ENCODE data around the gene TSPAN7.

TSPAN7 gene

DNA sequence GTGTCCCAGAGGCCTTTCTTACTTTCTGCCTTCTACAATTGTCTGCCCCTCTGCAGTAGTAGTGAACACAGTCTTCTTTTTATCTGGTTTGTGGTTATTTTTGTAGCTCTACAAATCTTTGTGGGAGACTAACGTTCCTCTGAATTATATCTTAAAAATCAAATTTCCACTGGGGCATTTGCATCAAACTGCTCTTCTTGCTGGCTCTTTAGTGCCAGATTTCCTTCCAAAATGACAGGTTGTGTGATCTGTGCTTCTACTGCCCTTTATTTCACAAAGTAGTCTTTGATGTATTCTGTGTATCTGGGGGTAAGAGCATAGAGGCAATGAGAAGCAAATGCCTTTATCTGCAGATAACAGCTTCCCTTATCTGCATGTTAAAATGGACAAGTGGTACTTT is 34.5 kb downstream of the TSPAN7 start:
- no peak for DNase-seq

DNA sequence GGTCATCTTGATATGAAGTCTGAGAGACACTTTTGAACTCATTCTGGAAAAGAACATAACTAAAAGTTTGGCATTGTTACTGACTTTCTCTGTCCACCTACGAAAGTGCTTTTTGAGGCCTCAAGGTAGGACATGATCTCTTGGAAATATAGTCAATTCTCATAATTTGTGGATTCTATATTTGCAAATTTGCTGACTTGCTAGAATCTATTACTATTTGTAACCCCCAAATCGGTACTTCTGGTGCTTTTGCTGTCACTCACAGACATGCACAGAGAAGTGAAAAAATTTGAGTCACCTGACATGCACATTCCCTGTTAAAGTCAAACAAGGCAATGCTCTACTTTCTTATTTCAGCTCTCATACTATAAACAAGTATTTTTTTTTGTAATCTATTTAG is 35.6 kb downstream of the TSPAN7 start:
- DNase-seq: no peak

DNA sequence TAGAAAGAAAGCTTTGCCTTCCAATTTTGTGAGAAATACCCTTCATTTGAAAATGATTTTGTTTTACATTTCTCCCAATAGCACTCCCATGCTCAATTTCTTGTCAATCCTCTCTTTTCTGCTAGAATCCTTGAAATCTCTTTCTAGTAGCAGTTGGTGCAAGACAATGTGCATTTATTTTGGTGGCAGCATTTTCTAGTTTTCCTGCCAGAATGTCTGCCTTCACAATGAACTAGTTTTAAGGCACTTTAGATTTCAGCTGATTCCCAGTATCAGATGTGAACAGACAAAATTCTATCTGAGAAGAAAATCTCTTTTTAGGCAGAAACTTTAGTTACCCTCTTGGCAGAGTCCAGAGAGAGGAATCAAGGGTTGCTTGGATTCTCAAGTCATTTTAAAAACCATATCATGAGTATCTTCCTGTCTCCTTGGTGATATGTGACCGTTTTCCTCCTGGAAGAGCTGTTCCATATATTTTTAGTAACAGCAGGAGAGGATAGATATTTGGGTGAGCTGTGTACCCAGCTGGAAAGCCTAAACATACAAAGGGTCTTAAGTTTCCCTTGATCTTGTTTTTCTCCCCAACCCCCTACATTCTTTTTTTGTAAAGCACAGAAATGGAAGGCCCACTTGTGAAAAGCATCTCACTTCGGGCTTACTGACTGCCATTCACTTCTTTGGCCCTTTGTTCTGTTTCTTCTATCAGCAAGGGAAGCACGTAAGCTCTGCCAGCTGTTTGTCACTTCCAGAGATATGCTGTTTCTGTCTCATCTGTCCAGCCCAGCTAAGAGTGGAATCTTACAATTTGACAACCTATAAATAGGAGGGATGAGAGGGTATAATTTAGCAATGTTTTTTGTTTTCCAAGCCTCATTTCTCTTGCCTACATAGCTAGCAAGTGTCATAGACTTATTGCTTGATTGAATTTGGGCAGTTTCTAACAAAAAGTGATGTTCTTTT is 38.7 kb downstream of the TSPAN7 start:
- DNase-seq: no peak

DNA sequence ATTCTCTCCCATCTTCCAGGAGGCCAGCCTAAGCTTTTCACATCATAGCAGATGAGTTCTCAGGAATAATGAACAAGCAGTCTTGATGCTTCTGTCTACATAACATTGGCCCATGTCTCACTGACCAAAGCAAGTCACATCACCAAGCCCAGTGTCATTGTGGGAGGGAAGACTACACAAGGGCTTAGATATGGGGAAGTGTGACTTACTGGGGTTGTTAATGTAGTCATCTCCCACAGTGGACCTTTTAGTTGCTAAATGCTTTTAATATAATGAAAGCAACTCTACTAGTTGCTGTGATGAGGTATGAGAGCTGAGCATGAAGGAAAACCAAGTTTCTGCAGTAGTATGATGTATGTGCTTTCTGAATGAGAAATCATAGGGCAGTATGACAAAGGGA is 40.5 kb downstream of the TSPAN7 start:
- DNase-seq: no peak

DNA sequence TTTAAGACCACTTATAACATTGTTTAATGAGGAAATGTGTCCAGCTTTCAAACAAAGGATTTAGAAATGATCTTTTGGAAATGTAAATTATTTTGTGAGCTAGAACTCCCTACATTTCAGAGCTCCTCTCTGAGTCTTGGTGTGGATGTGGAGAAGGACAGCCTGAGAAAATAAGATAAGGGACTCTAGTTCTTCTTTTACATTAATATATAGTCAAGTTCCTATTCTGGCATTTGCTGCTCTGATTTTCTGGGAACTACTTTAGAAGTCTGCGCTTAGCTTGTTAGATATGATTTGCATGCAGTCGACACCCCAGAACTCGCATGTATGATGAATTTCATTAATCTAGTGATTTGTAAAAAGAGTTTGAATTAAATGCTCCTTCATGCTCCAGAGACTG is 45.5 kb downstream of the TSPAN7 start:
- DNase-seq: no peak

DNA sequence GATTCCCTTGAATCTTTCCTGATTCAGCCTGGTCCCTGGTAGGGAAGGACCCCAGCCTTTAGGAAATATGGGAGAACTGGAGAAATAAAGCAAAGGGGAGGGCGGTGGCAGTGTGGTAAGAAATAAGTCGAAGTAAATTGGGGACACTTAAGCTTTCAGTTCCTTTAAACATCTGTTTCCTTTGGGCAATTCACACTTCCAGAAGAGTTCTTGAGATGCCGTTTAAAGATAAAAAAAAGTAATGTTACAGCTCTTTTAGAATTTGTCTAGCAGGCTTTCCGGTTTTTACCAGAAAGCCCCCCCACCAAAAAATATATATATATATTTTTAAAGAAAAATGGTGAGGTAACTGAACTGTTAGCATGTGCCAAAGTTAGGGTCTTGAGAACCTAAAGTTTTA is 46.6 kb downstream of the TSPAN7 start:
- no peak for DNase-seq

DNA sequence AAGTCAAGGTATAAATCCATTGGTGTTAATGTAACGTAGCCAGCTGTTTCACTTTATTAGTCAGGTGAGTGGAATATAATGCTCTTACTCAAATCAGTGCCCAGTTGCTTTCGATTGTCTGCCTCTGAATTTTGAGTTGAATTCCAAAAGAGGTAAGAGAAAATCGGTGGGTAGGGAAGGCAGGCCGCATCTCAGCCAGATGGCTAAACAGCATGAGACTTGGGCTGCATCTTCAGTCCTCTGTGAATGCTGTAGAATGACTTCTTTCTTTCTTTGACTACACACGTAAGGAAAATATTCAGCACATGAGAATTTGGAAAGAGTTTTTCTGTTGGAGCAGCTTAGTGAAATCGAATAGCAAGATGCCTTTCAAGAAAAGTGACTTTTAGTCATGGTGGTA is 49.5 kb downstream of the TSPAN7 start:
- DNase-seq: no peak

DNA sequence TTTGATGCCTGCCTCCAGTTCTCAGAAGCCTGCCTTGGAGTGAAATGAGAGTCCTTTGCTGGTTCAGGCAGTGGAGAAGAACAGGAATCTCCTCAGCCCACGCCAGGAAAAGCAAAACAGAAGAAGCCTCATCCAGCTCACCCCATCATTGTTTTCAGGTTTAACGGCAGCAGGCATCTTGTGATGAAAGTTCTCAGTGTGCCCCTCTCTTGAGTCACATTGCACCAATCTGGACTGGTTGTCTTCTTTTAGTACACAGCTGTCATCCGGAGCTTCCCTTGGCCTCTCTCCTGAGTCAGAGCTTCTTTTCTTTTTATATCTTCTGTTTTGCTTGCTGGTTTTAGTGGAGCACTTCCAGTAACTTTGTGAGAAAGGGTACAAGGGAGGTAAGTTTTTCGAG is 50.9 kb downstream of the TSPAN7 start:
- no peak for DNase-seq

DNA sequence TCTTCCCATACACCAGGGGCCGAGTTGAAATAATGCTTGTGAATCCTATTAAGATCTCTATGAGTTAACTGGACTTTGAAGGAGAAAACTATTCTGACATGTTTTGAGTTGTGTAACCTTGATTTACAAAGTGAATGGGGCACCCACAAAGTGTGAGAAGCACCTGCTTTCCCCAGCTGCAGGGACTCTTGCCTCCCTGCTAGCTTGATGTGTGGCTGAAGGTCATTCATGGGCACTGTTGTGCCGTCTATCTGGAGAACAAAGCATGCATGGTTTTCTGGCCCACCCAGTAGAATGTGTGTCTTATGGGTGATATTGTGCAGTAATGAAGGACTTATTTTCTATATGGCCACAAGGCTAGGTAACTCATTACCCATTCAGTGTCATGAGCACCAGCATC is 53.1 kb downstream of the TSPAN7 start:
- DNase-seq: no peak

DNA sequence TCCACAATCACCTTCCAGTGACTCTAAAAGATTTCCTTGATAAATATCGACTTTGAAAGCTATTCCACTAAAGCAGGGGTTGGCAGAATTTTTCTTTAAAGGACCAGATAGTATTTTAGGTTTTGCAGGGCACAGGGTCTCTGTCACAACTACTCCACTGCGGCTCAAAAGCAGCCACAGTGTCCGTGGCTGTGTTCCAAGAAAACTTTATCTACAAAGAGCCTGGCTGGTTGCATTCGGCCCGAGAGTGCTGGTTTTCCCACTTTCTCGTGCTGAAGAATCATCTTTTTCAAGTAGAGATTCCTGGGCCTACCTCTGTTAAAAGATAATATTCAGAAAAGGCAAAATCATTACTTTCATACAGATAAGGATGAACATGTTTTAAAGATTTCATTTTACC is 55.6 kb downstream of the TSPAN7 start:
- no peak for DNase-seq

DNA sequence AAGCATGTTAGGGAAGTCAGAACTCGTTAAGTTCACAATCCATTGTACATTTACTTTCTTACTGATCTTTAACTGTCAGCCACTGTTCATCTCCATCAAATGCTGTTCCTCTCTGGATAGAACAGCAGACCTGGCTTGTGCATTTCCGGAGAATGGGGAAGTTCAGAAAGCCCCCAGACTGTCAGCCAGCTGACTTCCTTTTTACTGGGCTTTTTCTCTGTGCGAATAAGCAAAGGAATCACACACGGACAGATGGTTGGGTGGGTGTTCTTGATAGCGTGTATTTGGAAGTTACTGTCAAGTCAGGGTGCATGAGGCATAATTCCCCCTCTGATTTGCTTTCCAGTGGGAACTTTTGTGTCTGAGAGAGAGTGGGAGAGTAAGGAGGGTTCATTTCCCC is 56.8 kb downstream of the TSPAN7 start:
- no peak for DNase-seq

DNA sequence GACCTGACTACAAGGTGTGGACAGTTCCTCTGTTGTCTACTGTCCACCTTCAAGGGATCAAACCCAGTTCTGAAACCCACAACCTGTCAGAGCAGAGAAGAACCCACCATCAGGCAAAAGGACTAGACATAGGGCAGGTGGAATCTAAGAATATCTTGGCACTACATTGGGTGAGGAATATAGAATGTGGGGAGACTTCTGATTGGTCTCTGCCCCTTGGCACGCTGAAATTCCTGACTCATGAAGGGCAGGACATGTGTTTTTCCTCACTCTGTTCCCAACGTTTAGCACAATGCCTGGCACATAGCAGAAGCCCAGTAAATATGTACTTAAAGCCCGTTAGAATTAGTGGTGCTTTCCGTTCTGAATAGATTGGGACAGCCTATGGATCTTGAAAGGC is 59.3 kb downstream of the TSPAN7 start:
- DNase-seq: no peak

DNA sequence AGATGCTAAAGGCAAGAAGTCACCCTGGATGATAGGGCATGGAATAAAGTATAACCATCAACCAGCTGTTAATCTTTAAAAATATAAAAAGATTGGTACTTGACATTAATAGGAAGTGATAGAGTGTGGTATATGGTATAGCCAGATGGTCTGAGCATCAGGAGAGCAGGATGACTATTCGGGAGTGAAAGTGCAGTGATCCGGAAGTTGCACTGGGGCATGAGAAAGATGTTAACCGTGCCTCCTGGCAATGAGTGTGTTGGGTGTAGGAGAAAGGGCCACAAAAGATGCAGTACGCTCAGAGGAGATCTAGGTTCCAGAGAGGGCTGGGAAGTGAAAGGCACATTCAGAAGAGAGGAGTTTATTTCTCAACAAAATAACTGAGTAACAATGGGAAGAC is 65.0 kb downstream of the TSPAN7 start:
- DNase-seq: no peak

DNA sequence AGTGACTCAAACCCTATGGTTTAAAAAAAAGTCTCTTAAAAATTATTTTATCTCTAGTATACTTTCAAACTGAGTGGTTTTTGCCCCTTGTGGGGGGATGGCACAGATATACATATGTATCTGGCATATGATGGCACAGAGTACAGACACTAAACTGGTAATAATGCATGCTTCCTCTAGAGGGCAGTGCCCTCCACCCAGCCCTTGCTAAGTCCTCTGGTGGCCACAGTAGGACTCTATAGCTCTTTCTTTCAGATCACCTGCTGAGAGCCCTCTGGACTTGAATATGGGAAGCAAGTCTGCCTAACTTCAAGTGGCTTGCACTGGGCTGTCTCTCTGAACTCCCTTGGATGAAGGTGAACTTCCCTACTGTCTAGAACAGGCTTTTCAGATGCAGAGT is 66.3 kb downstream of the TSPAN7 start:
- no peak for DNase-seq

DNA sequence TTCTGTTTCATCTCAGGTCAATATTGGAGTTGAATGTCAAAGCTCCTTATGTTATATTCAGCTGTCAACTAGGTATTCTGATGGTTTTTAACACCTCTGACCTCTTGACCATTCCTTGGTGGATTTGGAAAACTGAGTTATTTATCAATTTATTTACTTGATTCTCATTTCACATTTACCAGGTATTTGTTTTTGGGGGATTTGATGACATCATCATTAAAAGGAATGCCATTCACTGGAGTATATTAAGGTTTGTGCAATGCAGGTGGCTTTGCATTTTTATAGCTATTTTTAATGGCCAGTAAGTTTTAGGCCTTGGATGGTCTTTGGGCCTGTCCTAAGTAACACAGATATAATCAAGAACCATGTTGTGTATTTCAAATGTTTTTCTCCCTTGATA is 67.2 kb downstream of the TSPAN7 start:
- no peak for DNase-seq

DNA sequence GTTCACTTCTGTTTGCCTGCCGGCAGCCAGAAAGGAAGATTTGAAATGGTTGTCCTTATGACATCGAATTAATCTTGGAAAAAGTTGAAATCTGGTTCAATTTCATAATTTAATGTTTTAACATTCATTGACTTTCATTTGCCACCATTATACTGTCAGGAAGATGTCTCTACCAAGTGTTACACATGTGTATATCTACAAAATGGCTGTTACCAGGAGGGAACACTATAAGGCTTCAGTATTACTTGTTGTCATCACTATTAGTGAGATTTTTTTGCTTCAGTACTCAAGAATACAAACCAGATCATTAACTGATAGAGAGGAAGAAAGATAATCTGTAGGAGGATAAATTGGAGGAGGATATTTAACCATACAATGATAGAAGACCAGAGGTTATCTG is 71.2 kb downstream of the TSPAN7 start:
- DNase-seq: no peak

DNA sequence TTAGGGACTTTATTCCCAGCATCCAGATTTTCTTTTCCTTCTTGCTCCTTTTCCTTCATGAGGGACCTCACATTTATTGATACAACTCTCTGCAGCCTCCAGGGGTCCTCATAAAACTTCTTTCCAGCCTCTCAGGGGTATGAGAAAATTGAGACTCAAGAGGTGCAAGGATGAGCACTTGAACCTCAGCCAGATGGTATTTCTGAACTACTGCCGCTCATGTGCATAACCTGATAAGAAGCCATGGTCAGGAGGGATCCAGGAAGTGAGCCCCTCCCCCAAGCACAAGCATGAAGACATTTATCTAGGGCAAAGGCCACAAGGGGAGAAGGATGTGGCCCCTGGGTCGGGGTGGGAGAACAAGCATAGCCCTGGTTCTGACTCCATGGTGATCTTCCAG is 73.3 kb downstream of the TSPAN7 start:
- no peak for DNase-seq

DNA sequence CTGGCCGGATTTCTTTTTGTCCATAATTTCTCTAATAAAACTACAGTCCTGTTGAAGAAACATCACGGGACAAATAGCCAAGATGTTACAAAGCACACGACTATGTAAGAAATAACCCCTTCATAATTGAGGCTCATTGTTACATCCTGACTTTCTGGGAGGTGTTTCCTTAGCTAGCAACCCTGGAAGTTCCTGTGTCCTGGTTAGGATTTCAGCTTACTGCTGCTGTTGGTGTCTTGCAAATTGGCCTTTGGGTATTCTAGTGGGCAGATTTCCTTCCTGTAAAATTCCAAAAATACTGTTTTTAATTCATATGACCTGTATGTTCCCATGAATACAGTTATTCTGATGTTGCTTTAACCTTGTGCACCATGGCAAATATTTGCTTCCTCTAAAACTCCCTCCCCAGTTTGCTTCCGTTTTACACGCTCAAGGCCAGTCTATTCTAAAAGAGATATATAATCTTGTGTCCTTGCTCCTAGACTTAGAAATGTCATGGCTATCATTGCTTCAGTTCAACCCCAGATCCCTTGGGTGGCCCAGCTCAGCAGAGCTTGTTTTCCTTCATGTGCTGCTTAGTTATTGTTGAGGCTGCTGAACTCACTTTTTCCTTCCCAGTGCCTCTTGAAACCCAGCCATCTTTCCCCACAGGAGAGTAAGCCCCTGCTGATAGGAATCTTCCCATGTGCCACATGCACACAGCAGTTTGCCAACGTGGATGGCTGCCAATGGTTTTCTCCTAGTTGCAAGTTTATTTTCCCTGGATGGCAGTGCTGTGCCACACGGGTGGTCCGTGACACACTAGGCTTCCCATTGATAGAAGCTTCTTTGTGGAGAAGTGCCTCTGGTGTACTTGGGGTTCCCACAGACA is 75.8 kb downstream of the TSPAN7 start:
- no peak for DNase-seq

DNA sequence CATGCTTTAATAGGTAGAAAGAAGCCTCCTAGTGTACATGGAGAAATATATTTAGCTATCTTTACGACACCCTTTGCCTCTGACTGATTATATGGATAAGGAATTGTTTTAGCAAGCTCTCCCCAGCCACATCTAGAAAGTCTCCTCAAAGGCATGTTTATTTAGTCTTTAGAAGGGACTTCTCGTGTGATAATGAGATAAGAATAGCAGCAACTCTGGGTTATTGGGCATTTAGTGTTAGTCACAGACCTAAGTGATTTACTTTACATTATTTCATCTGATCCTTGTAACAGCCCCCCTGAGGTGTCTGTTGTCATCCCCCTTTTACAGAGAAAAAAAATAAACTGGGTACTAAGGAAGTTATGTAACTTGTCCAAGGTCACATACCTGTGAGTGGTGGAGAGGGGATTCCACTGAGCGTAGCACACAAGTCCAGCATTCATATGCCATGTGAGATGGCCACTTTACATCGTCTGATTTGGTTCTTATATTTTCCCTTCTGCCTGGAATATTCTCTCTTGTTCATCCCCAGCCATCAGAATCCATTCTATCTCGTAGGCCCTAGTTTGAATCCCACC is 77.7 kb downstream of the TSPAN7 start:
- no peak for DNase-seq

DNA sequence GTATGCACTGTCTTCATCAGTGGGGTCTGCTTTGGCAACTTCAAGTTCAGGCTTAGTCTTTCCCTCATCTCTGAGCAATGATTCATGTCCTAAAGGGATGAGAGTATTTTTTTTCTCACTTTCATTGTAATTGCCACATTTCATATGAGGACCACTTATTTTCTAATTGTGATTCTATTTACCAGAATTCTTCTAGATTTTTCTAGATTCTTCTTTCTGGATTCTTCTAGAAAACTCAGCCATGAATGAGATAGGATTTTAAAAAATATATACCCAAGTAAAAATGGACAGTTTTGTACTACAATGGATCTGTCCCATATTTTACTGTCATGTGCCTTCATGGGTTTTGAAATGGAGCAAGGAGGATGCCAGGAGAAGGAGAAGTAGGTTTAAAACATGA is 78.4 kb downstream of the TSPAN7 start:
- no peak for DNase-seq

DNA sequence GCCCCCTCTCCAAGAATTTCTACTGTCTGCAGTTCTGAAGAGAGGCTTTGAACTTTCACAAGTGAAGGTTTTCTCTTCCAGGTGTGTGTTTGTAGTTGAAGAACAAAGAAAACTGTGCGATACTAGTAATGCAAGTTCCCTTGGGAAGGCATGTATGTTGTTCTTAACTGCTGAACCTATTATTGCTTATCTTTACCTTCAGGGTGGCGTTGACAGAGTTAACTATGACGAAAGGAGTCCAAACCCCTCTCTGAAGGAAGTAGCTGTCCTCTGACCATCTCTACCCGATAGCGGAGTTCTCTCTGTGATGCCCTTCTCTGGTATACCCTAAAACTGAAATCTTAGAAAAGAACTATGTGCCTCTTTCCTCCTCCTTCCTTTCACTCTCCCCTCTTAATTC is 79.9 kb downstream of the TSPAN7 start:
- DNase-seq: no peak

DNA sequence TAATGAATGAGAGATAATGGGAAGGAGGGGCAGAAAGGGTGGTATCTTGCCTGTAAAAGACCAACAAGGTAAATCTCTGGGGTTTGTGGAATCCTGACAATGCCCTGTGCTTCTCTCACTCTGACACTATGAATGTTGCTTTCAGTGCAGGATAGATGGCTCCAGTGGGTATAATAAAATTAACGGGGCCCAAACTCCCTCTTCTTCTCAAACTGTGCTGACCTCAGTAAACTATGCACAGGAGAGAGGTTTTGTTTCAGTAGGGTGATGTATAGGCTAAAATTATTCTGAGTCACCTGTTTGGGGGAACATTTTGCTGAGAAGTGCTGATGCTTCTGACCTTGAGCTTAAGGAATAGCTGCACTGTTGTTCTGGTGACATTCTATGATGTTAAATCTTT is 82.6 kb downstream of the TSPAN7 start:
- DNase-seq: no peak

DNA sequence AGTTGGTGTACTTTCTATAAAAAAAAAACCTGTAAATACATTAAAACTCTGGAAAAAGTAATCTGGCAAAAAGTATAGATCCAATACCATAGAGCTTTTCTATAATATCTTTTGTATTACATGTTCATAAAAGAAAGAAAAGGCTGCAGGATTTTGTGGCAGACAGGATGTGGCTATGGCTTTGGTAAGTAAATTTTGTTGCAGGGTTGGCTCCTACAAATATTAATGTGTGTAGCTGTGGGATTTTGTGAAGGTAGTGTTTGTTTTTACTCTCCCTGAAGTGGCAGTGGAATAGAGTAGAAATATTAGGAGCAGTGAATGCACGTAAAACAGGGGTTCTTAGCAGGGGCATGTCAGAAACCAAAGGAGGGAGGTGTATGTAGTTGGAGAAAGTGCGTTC is 84.8 kb downstream of the TSPAN7 start:
- no peak for DNase-seq

DNA sequence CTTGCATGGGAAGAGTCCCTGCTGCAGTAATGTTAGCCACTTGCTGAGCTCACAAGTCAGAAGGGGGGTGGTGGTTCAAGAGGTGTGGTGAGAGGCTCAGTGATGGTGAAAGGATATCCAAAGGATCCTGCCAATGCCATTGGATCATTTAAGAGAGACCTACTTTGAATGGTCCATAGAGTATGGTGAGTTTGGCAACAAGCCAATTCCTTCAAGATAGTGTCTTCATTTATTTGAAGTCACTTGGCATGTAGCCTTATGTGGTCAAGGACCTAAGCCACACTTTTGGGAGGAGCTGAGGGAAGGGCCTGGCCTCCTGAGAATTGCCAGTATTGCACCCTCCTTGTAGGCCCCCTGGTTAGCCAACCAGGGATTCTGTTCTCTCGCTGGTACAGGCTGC is 87.9 kb downstream of the TSPAN7 start:
- no peak for DNase-seq
